HUES48 (cell line): ENCODE measurements around the gene AMBN.
"Not testable (repeated sequence)": the region's sequence is repeated elsewhere in the genome, so short reads cannot be mapped to it uniquely, and the experiment has no call there.

Experiments
- H3K27ac ChIP-seq: one replicate; pipeline ENCODE4 v1.7.0; 2013; ENCODE audit warnings: low read depth, low read length, inconsistent platforms
- H3K27me3 ChIP-seq: 2 replicates; pipeline ENCODE4 v1.6.1; 2013; ENCODE audit warnings: mild to moderate bottlenecking, low read length; ENCODE audit not compliant: control insufficient read depth, insufficient read depth
- H3K36me3 ChIP-seq: 2 replicates; pipeline ENCODE4 v1.6.1; 2013; ENCODE audit warnings: low read length; ENCODE audit not compliant: control insufficient read depth, insufficient read depth
- H3K4me1 ChIP-seq: 2 replicates; pipeline ENCODE4 v1.6.1; 2013; ENCODE audit warnings: mild to moderate bottlenecking, low read length; ENCODE audit not compliant: control insufficient read depth, insufficient read depth
- H3K4me3 ChIP-seq: 2 replicates; pipeline ENCODE4 v1.5.1; 2013; ENCODE audit warnings: mild to moderate bottlenecking, low read depth, low read length
- H3K9ac ChIP-seq: 2 replicates; pipeline ENCODE4 v1.6.1; 2013; ENCODE audit warnings: mild to moderate bottlenecking, low read depth, low read length, moderate library complexity
- H3K9me3 ChIP-seq: 2 replicates; pipeline ENCODE4 v1.6.1; 2013; ENCODE audit warnings: low read length; ENCODE audit not compliant: control insufficient read depth, insufficient read depth

AMBN gene

DNA sequence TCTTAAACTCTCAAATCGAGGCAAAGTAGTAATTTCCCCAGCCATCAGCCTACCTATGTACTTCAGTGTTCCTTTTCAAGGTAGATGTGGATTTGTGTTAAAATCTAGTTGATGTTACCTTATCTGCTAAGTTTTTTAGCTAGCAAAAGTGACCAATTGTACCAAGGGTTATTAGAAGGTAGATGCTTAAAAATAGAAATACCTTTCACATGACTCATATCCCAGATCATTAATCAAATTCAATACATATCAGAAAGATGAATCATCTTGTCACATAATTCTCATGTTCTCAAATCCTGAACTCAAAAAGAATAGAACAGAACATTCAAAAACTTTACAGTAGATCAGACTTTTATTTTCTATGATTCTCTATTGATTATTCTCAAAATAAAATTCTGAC lies 40.0 kb downstream of the AMBN start:
- Histone ChIP-seq H3K27ac (no peak overlapping the region), H3K4me1 (no peaks in the 10 kb centered on the region), H3K36me3 (no peaks in the 10 kb centered on the region), H3K9me3 (no peaks in the 10 kb centered on the region), H3K4me3 (no peak overlapping the region), H3K27me3 (no peaks in the 10 kb centered on the region), H3K9ac (no peak overlapping the region)

DNA sequence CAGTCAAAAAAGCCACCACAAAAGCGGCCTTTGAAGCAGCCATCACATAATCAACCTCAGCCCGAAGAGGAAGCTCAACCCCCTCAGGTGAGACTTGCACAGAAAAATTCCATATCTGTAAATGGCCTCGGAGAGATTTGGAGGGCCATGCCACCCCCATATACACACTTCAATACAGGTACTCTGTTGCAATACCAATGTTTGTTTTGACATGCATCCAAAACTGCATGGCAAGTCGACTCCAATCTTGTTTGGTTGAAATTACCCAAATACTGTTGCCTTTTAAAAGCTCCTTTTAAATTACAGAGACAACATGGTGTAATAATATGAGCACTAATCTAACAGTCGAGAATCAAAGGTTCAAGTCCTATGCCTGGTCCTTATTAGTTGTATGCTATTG lies 42.4 kb downstream of the AMBN start:
- Histone ChIP-seq H3K4me3 (no peak overlapping the region), H3K4me1 (no peaks in the 10 kb centered on the region)

DNA sequence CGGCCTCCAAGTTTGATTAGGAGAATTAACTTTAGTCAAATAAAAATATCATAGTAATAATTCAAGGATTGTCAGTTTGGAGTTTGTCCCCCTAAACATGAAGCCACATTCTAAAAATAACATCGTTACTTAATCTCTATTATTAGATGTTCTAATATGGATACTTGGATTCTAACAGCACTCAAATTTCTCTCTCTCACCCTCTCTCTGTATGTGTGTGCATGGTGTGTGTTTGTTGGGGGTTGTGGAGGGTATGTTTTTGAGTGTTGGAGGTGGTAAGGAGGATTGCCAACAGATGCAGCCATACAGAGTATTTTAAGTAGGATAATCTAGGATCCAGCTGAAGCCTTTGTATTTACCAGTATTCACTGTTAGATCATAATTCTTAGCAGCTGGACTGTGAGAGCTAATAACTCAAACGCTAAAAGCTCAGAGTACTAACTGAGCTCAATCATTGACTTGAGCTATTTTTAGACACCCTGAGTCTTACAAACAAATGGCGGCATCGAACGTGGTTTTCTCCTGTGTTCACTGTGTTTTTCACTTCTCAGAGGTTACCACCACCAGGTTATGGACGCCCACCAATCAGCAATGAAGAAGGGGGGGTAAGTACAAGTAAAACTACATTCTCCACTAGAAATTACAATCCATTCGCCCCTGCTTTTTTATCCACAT lies 45.3 kb downstream of the AMBN start:
- Histone ChIP-seq H3K4me1 (no peaks in the 10 kb centered on the region), H3K9ac (no peak overlapping the region), H3K36me3 (no peaks in the 10 kb centered on the region), H3K4me3 (no peak overlapping the region), H3K27ac (no peak overlapping the region), H3K27me3 (no peaks in the 10 kb centered on the region), H3K9me3 (no peaks in the 10 kb centered on the region)

More for the DNA sequence above, 42.4 kb downstream of the AMBN start:
- no peaks in the 10 kb centered on the region for H3K9me3 ChIP-seq
- H3K27me3 ChIP-seq, result no peaks in the 10 kb centered on the region
- H3K27ac ChIP-seq, result no peak overlapping the region
- H3K9ac ChIP-seq, result no peak overlapping the region
- H3K36me3 ChIP-seq, result no peaks in the 10 kb centered on the region

DNA sequence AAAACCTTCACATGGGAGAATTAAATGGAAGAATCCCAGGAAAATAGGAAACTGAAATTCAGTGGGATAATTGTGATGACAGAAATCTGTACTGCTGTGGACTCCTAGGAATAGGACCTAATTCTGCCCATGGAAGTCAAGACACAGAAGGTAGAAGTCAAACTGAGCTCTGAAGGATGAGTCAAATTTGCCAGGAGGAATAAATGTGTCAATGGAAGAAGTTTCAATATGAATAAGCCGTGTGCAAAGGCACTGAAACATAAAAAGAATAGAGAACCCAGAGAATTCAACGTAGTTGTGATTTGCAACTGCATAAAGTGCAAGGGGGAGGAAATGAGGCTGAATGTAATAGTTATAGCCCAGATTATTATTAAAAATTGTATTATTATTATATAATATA lies 48.1 kb downstream of the AMBN start:
- H3K4me3 ChIP-seq, result no peak overlapping the region
- H3K36me3 ChIP-seq, result no peaks in the 10 kb centered on the region
- no peaks in the 10 kb centered on the region for H3K27me3 ChIP-seq
- no peak overlapping the region for H3K27ac ChIP-seq
- no peaks in the 10 kb centered on the region for H3K9me3 ChIP-seq
- no peak overlapping the region for H3K9ac ChIP-seq
- no peaks in the 10 kb centered on the region for H3K4me1 ChIP-seq

DNA sequence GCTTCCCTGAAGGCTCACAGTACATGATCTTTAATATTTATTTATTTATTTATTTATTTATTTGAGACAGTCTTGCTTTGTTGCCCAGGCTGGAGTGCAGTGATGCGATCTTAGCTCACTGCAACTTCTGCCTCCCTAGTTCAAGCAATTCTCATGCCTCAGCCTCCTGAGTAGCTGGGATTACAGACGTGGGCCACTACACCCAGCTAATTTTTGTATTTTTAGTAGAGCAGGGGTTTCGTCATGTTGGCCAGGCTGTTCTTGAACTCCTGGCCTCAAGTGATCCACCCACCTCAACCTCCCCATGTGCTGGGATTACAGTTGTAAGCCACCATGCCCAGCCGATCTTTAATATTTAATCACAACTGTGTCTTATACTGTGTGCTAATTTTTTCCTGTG lies 58.7 kb downstream of the AMBN start:
- H3K9ac ChIP-seq, H3K4me3 ChIP-seq, H3K27ac ChIP-seq: not testable (repeated sequence)

DNA sequence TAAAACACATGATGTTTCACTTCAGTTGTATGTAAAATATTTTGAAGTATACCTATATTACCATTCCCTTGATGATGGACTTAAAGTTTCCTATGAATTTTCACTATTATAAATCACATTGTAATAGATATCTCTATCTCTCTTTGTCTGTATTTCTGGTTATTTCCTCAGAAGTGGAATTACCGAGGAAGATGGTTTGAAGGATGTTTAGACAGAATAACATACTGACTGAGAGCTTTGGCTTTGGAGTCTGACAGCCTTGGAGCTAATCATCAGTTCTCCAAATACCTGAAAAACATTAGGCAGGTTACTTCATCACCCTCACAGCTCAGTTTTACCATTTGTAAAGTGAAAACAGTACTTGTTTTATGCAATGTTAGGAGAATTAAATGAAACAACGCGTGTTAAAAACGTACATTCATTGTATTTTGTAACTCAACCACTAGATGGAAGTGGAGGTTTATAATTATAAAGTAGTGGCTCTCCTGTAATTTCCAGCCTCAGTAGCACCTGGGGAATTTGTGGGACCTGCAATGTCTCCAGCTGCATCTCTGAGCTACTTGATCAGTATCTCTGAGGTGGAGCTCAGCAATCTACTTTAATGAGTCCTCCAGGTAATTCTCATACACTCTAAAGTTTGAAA lies 59.9 kb downstream of the AMBN start:
- Histone ChIP-seq H3K4me1 (no peaks in the 10 kb centered on the region), H3K27me3 (no peaks in the 10 kb centered on the region), H3K9me3 (no peaks in the 10 kb centered on the region), H3K36me3 (no peaks in the 10 kb centered on the region), H3K4me3 (no peak overlapping the region), H3K27ac (no peak overlapping the region), H3K9ac (no peak overlapping the region)

More for the DNA sequence above, 58.7 kb downstream of the AMBN start:
- H3K36me3 ChIP-seq, H3K9me3 ChIP-seq, H3K4me1 ChIP-seq, H3K27me3 ChIP-seq: not testable (repeated sequence)

DNA sequence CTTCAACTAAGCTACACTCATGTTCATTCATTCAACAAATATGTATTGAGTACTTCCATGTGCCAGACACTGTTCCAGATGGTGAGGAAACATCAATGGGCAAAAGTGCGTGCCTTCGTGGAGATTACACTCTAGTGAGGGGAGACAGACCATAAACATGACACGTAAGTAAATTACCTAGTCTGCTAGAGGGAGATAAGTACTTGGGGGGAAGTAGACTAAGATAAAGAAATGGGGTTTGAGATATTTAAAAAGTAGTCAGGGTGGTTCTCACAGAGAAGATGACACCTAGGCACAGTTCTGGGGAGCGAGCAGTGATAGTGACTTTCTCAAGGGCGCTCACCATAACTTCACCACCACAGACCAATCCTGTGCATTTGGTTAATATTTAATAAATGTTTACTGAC lies 62.6 kb downstream of the AMBN start:
- Histone ChIP-seq H3K4me3 (no peak overlapping the region), H3K4me1 (no peaks in the 10 kb centered on the region), H3K27ac (no peak overlapping the region), H3K9ac (no peak overlapping the region), H3K9me3 (no peaks in the 10 kb centered on the region), H3K36me3 (no peaks in the 10 kb centered on the region), H3K27me3 (no peaks in the 10 kb centered on the region)
